DLD1 (cell line): Measurements from ENCODE around the gene KLC3.

Experiments
- in situ Hi-C: cut with HindIII; loops from 2 replicates; pipeline ENCODE4 v1.10.0; 2017; ENCODE audit warnings: low sequenced_read_pairs

Gene KLC3

GRCh38 chr19:45368737-45369340, 28.3 kb downstream of the KLC3 start:
- in situ Hi-C loops, result no loop called here

- in situ Hi-C loops, result no loop called here
These were observed 30.1 kb downstream of the KLC3 start, which contains the start of gene ERCC2 for GRCh38 chr19:45370410-45371204. TSS of gene ERCC2 (minus strand) at chr19:45370573. CDS start at chr19:45370540, 33 bp downstream.

GRCh38 chr19:45376045-45376724, 35.6 kb downstream of the KLC3 start:
- in situ Hi-C loops, result no loop called here

GRCh38 chr19:45380107-45380506, 39.6 kb downstream of the KLC3 start:
- in situ Hi-C loops, result no loop called here

GRCh38 chr19:45382426-45382825, 41.9 kb downstream of the KLC3 start:
- in situ Hi-C loops, result no loop called here

- in situ Hi-C loops, result no loop called here
These were observed 45.1 kb downstream of the KLC3 start for GRCh38 chr19:45385392-45386221.

- in situ Hi-C loops, result no loop called here
These were observed 50.8 kb downstream of the KLC3 start for GRCh38 chr19:45391346-45391745.

GRCh38 chr19:45391871-45392665, 51.5 kb downstream of the KLC3 start:
- in situ Hi-C loops, result no loop called here

GRCh38 chr19:45395821-45396617, 55.5 kb downstream of the KLC3 start:
- in situ Hi-C loops, result no loop called here

GRCh38 chr19:45400192-45400591, 59.6 kb downstream of the KLC3 start:
- in situ Hi-C loops, result no loop called here
